SIG-M5 treated with dmso at 0.1 percent for 504 hours (cell line): Measurements from ENCODE around the gene PRCP.
"Not testable (repeated sequence)": the region's sequence is repeated elsewhere in the genome, so short reads cannot be mapped to it uniquely, and the experiment has no call there.

Source experiments
- DNase-seq: peaks from one replicate; lab custom pipeline; 2025; ENCODE audit not compliant: unreplicated experiment; lab: John Stamatoyannopoulos, UW

The PRCP gene

DNA sequence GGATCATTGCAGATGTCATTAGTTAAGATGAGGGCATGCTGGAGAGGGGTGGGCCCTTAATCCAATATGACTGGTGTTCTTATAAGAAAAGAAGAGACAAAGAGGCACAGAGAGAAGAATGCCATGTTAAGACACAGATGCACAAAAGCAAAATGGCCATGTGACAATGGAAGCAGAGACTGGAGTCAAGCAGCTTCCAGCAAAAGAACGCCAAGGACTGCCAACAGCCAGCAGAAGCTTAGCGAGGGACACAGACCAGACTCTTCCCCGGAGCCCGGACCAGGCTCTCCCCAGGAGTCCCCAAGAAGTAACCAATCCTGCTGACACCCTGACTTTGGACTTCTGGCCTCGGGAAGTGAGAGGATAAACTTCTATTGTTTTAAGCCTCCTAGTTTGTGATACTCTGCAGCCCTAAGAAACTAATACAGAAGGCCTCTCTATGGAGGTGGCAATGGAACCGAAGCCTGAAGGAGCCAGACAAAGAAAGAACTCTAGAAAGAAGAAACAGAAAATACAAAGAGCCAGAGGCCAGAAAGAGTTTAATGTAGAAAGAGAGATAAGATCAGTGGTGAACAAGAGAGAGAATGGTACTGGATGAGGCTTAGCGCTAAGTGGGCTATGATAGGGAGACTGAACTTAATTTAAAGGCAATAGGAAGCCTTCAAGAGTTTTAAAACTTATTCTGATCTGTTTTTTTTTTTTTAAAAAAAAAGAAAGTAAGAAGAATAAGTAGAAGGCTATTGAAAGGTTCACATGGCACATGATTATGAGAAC is 27.7 kb downstream of the PRCP start:
- DNase-seq, result no peak

DNA sequence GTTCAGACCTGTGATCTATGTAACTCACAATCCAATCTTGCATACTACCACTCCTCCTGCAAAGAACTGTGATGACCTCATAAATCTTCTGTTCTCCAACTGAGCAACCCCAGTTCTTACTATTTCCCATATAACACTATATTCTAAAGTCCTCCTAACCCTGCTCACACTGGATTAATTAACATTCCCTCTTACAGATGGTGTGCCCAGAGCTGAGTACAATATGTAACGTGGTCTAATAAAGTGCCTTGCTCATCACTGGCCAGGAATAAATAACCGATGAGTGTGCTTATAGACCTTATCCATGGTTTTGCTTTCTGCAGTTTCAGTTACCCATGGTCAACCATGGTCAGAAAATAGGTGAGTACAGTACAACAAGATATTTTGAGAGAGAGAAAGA is 28.6 kb downstream of the PRCP start:
- DNase-seq, result no peak

DNA sequence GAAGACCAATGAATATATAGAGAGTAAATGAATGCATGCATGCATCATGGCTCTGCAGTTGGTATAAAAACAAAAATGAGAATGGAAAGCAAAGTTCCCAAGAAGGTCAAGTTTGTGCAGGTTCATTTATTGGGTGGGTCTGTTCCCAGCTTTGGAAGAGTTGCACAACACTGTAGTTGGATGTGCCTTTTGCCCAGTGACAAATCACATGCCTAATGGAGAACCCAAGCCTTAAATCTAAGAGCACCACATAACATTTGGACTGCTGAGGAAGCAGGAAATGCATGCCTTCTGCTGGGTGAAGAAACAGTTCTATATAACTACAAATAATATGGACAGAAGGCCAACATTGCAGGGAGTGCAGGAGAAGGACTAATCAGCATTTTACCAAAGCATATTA is 30.6 kb downstream of the PRCP start:
- DNase-seq, result no peak

DNA sequence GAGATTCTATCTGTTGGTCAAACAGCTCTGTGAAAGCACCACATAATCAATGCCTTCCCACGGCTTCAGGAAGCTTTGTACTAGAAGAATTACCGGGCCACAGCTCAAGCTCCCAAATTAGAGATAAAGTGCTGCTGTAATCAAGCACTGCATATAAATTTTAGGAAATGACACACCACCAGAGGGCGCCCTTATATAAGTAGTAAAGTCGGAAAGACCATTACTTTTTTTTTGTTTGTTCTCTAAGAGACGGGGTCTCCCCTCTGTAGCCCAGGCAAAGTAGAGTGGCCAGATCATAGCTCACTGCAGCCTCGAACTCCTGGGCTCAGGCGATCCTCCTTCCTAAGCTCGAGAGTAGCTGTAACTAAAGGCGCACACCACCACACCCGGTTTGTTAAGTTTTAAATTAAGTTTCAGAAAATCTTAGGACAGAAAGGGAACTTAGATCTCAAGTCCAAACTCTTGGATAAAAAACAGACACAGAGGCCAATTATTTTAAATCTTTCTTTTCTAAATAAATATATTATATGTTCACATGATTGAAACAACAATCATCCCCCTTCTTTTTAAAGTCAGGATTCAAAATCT is 32.6 kb downstream of the PRCP start:
- DNase-seq, result peak; percentile 66

DNA sequence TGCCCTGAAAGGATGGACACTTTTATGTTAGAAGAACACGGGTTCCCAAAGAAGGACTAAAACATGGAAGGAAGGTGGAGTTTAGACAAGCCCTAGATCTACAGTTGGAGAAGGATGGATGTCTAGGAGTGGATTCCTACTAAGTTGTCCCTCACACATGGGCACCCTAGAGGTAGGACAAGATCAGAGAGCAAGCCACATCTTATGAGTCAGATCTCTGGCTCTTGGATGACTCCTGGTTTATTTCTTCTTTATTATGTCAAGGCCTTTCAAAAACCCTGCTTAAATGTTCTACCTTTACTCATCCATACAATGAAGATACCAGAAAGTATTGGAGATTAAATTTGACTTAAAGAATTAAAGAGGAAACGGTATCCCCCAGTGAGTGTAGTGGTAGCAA is 34.4 kb downstream of the PRCP start:
- DNase-seq, result no peak

DNA sequence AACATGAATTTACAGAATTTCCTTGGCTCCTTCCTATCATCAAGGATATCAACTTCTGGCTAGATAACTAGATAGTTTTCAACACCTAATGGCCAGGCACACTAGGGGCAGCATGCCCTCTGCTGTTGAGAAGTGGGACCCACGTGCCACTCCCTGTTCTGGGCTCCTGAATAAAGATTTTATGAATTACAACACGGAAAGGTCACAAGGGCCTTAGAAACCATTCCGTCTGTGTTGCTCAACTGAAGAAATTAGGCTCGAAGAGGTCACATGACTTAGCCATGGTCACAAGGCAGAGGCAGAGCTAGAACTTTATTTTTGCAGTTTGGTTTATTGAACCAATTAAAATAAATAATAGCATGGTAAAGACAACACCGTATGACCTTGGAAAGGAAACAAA is 36.0 kb downstream of the PRCP start:
- DNase-seq, result peak; percentile 70

DNA sequence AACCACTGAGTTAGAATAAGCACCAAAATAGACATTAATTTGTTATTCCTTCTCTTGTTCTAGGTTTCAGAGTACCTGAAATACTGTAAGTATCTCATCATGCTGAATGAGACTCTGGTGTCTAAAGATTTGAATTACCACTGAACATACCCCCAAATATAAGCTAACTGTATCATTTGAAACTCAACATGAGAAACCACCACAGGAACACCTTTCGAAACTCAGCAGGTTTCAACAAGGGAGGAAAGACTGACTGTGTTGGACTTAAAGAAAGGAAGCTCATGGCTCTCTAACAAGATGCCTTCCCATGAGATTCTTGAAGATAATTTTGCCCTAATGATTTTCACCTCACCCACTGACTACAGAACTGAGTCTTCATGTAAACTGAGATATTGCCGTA is 37.0 kb downstream of the PRCP start:
- DNase-seq, result no peak

DNA sequence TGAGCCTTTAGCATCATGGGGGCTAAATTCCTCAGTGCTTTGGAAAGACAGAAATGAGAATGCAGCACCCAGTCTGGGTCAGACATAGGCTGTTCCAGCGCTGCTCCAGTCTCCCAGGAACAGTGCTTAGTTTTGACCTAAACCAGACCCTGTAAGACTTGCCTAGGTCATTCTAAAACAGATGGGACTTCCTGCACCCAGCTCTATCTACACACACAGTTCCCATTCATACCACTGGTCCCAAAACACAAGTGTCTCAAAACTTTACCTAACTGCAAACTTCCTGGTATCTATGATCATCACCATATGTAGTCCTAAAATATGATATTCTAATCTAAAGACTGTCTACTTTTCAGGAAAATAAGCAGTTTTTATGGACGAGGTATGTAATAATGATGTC is 37.9 kb downstream of the PRCP start:
- no peak for DNase-seq

DNA sequence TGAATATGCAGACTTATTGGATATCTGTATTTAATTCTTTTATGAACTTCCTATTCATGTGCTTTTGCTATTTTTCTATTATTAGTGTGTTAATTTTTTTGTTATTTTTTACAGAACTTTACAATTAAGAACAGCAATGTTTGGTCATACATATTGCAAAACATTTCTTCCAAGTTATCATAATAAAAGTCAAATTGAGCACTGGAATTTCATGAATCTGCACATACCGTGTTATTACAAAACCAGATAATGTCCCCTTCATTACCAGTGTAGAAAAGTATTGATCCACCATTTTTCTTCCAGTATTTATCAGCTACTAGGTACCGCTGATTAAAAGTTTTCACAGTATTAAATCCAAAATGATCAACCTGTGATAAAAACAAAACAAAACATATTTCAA is 40.5 kb downstream of the PRCP start:
- no peak for DNase-seq

DNA sequence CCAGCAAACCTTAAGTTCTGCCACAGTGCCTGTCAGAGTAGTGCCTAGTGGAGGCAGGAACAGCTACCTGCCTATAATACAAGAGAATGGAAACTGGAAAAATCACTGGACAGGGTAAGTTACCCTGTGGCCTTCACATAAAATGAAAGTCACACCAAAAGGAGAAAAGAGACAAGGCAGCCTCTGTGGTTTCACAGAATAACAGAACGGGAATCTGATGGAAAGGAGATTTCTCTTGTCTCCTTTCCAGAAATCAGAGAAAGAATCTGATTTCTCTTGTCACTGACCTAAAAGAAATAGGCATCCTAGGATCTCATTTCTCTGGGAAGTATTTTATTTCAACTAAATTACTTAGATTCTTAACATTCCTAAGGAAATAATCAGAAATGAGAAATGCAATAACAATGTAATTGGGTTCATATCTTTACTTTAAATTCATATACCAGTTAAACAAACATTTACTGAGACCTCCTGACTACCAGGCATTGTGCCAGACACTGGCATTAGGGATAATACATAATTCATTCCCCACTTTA is 41.6 kb downstream of the PRCP start:
- no peak for DNase-seq

DNA sequence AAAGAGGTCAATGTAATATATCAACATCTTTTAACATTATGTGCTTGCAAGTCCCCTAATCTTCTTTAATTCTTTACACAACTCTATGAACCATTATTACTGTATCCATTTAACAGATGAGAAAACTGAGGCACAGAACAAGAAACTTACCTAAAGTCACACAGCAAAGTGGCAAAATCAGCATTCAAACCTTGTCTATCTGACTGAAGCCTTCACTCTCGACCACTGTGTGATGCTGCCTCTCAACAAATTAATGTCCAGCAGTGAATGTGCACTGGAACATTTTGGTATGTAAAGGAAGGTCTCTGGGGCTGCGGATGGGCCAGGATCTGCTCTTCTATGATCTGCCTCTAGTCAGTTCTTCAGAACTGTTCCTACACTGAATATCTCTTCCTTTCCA is 42.1 kb downstream of the PRCP start:
- DNase-seq, result no peak

DNA sequence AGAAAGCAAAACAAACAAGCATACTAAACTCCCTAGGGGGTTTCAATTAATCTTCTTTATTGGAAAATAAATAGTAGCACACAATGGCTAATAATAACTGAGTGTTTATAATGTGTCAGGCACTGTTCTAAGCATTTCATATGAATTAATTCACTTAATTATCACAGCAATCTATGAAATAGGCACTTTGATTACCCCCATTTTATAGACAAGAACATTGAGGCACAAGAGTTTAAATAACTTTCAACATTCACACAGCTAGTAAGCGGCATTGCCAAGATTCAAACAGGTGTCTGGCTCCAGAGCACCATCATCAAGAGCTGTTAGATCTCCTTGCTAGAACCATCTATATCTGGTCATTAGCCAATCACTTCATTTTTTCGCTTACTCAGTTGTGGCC is 43.1 kb downstream of the PRCP start:
- DNase-seq, result no peak

DNA sequence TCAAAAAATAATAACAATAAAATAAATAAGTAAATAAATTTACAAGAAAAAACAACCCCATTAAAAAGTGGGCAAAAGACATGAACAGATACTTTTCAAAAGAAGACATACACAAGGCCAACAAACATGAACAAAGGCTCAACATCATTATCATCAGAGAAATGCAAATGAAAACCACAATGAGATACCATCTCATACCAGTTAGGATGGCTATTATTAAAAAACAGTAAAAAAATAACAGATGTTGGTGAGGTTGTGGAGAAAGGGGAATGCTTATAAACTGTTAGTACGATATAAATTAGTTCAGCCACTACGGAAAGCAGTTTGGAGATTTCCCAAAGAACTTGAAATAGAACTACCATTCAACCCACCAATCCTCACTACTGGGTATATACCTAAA is 44.6 kb downstream of the PRCP start:
- no peak for DNase-seq

DNA sequence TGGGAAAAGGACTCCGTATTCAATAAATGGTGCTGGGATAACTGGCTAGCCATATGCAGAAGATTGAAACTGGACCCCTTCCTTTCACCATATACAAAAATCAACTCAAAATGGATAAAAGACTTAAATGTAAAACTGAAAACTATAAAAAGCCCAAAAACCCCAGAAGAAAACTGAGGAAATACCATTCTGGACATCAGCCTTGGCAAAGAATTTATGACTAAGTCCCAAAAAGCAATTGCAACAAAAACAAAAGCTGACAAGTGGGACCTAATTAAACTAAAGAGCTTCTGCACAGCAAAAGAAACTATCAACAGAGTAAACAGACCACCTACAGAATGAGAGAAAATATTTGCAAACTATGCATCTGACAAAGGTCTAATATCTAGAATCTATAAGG is 45.3 kb downstream of the PRCP start:
- not testable (repeated sequence) for DNase-seq

DNA sequence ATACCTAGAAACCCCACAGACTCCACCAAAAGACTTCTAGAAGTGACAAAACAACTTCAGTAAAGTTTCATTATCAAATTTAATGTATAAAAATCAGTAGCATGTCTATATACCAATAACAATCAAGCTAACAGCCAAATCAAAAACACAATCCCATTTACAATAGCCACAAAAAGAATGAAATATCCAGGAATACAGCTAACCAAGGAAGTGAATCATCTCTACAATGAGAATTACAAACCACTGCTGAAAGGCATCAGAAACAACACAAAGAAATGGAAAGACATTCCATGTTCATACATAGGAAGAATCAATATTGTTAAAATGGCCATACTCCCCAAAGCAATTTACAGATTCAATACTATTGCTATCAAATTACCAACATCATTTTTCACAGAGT is 46.0 kb downstream of the PRCP start:
- DNase-seq, result no peak

DNA sequence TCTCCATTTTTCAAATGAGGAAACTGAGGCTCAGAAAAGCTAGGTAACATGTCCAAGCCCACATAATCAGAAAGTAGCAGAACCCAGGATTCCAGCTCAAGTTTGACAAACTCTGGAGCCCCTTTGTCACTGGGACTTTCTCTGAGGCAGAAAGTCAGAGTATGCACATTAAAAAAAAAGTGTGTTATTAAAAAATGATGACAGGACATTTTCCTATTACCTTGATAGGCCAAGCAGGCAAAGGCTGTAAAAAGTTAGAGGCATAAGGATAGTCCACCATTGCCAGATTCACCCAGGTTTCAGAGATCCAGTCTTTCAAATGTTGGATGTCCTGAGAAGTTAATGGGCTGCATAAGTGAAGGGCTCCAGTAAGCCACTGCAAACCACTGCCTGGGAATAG is 51.4 kb downstream of the PRCP start:
- DNase-seq, result no peak

DNA sequence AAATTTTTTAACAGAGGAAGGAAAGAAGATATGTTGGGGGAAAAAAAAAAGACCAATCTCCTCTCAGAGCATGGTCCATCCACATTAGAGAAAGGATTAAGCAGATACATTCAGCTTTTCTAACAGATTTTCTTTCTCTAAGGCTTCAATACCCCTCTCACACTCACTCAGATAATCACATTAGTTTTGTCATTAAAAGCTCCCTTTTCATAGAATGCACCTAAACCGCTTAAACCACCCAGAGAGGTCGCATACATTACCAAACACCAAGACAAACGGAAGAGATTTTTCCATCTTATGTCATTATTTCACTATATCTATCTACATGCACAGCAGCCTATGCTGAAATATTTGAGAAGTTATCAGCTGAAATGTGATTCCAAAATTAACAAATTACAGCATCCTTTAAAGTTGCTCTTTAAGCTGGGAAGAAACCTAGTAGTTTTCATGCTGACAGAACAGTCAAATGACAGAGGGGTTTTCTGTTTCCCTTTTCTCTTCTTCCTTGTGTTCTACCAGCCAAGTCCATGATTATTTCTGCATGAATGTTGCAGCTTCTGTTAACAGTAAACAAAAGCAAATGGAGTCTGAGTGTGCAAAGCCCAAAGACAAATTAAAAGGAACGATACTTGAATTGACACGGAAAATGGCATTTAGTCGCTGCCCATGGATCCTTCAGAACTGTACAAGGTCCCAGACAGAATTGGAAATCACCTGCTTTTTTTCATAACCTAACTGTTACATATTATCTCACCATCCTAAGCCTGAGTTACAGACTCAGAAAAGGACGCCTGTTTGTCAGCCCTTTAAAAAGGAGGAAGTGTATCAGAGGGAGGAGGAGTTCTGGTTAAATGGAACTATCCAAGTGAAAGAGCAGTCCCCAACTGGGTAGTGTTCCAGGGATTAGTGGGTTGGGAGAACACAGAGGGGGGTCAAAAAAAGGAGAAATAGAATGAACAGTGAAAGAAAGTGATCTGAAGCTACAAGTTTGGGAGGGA is 54.6 kb downstream of the PRCP start:
- DNase-seq, result no peak

DNA sequence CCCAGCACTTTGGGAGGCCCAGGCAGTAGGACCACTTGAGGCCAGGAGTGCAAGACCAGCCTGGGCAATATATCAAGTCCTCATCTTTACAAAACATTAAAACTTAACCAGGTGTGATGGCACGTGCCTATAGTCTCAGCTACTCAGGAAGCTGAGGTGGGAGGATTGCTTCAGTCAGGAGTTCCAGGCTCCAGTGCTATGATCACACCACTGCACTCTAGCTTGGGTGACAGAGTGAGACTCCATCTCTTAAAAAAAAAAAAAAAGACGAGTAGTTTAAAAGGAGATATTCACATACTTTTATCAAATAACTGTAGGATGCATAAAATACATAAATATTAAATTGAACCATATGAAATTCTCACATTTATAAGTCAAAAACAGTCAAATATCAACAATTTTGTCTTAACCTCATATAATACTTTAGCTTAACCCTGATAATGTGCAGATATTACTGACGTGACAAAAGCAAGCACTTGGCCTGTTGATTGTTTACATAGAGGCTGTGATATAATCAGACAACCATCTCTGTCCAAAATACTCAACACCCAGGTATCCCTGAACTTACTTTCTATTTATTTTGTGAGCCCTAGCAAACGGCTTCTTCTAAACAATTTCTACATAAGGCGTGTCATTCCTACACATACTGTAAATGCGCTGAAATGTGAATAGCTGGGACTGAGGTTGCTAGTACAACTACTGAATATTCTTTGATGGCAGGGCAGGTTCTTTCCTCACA is 57.0 kb downstream of the PRCP start:
- no peak for DNase-seq

DNA sequence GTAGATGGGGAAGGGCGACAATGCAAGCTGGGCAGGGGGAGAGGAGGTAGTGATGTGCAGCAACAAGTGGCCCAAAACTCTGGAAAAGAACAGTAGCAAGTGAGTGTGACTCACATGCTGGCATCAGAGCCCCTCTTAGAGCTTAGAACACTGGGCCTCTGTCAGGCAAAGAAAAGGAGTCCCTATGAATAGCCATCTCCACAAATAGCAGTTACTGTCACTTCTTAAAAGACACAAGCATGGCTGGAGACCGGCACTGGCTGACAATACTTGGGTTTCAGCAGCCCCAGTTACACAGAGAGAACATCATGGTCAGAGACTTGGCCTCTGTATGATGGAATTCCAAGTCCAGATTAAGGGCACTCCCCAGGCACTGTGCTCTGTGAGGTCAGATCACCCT is 58.2 kb downstream of the PRCP start:
- DNase-seq, result no peak

DNA sequence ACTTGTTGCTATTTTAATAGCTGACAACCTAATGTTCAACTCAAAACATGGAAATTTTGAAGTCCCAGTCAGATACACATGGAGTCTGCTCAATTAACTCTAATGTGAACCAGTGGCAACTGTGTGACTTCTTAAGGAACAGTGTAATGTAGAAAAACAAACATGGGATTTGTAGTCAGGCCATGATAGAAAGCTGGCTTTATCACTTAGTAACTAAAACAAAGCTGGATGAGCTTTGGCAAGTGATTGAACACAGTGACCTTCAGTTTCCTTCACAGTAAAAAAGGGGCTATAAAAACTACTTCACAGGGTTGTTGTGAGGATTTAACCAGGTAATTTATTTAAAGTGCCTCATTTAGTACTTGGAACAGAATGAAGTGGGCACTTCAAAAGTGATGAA is 62.6 kb downstream of the PRCP start:
- no peak for DNase-seq

DNA sequence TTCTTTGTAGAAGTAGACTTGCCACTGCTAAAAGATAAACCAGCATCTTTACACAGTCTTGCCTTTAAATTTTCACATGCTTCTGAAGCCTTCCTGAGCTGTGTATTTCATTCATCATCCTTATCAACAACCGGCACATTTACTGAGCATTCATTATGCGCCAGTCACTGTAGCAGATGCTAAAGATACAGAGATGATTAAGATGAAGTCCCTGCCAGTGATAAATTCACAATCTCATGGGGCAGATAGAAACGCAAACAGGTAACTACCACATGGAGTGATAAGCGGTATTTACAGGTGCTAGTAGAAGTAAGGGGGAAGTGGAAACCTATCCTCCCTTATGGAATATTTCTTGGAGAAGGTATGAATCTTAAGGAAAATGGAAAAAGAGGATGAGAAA is 67.2 kb downstream of the PRCP start:
- DNase-seq, result no peak
